ENCODE measurements around the gene MAPK6.

DNA sequence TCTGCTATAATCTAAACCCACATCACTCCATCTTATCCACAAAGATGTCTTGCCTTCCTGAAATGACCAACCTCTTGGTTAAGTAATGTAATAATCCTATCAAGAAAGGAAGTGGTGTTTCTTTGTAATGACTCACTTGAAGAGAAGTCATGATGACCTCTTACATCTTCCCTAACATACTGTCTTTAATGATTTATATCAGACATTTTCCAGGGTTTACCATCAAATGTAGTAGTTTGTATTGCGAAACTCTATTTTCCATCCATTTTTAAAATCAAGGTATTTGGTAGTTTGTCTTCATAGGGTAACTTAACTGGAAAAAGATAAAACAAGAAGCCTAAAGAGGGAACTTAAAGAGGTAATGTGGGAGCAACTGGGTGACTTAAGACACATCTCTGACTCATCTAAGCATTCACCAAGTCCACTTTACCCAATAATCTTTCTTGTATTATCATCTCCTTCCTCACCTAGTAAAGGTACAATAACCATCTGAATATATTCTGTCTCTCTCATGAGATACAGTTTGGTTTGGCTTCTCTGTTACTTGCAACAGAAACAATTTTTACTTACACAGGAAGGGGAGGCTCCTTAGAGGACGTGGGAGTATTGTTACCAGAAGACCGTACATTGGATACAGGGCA lies 5.7 kb upstream of the MAPK6 start:
- TF ChIP-seq, protein P1, sequence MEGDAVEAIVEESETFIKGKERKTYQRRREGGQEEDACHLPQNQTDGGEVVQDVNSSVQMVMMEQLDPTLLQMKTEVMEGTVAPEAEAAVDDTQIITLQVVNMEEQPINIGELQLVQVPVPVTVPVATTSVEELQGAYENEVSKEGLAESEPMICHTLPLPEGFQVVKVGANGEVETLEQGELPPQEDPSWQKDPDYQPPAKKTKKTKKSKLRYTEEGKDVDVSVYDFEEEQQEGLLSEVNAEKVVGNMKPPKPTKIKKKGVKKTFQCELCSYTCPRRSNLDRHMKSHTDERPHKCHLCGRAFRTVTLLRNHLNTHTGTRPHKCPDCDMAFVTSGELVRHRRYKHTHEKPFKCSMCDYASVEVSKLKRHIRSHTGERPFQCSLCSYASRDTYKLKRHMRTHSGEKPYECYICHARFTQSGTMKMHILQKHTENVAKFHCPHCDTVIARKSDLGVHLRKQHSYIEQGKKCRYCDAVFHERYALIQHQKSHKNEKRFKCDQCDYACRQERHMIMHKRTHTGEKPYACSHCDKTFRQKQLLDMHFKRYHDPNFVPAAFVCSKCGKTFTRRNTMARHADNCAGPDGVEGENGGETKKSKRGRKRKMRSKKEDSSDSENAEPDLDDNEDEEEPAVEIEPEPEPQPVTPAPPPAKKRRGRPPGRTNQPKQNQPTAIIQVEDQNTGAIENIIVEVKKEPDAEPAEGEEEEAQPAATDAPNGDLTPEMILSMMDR (IDR thresholded peaks at IDR 0.05) = no peak
- TF ChIP-seq, protein P2, sequence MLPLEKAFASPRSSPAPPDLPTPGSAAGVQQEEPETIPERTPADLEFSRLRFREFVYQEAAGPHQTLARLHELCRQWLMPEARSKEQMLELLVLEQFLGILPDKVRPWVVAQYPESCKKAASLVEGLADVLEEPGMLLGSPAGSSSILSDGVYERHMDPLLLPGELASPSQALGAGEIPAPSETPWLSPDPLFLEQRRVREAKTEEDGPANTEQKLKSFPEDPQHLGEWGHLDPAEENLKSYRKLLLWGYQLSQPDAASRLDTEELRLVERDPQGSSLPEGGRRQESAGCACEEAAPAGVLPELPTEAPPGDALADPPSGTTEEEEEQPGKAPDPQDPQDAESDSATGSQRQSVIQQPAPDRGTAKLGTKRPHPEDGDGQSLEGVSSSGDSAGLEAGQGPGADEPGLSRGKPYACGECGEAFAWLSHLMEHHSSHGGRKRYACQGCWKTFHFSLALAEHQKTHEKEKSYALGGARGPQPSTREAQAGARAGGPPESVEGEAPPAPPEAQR (CRISPR knock-in tag; IDR thresholded peaks at IDR 0.05) = no peak
- TF ChIP-seq NR2C2 (CRISPR knock-in tag; IDR thresholded peaks at IDR 0.05) (no peak), CBFB (CRISPR knock-in tag; IDR thresholded peaks at IDR 0.05; ENCODE audit: low read depth) (no peak), NR3C1 (CRISPR knock-in tag; conservative IDR thresholded peaks at IDR 0.05; ENCODE audit: low read depth) (no peak), ESRRA (CRISPR knock-in tag; IDR thresholded peaks at IDR 0.05; ENCODE audit: borderline replicate concordance) (no peak), ZNF121 (CRISPR knock-in tag; IDR thresholded peaks at IDR 0.05) (no peak), MYBL2 (CRISPR knock-in tag; IDR thresholded peaks at IDR 0.05) (no peak), JUN (CRISPR knock-in tag; IDR thresholded peaks at IDR 0.05) (no peak), CREB1 (CRISPR knock-in tag; IDR thresholded peaks at IDR 0.05) (no peak)
- TF ChIP-seq, protein P3, sequence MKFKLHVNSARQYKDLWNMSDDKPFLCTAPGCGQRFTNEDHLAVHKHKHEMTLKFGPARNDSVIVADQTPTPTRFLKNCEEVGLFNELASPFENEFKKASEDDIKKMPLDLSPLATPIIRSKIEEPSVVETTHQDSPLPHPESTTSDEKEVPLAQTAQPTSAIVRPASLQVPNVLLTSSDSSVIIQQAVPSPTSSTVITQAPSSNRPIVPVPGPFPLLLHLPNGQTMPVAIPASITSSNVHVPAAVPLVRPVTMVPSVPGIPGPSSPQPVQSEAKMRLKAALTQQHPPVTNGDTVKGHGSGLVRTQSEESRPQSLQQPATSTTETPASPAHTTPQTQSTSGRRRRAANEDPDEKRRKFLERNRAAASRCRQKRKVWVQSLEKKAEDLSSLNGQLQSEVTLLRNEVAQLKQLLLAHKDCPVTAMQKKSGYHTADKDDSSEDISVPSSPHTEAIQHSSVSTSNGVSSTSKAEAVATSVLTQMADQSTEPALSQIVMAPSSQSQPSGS (CRISPR knock-in tag; IDR thresholded peaks at IDR 0.05; ENCODE audit: borderline replicate concordance, low read depth) = no peak
- TF ChIP-seq, protein P4, sequence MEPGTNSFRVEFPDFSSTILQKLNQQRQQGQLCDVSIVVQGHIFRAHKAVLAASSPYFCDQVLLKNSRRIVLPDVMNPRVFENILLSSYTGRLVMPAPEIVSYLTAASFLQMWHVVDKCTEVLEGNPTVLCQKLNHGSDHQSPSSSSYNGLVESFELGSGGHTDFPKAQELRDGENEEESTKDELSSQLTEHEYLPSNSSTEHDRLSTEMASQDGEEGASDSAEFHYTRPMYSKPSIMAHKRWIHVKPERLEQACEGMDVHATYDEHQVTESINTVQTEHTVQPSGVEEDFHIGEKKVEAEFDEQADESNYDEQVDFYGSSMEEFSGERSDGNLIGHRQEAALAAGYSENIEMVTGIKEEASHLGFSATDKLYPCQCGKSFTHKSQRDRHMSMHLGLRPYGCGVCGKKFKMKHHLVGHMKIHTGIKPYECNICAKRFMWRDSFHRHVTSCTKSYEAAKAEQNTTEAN (CRISPR knock-in tag; IDR thresholded peaks at IDR 0.05) = no peak
- TF ChIP-seq, protein P5, sequence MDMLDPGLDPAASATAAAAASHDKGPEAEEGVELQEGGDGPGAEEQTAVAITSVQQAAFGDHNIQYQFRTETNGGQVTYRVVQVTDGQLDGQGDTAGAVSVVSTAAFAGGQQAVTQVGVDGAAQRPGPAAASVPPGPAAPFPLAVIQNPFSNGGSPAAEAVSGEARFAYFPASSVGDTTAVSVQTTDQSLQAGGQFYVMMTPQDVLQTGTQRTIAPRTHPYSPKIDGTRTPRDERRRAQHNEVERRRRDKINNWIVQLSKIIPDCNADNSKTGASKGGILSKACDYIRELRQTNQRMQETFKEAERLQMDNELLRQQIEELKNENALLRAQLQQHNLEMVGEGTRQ (CRISPR knock-in tag; IDR thresholded peaks at IDR 0.05) = no peak
- TF ChIP-seq, protein P6, sequence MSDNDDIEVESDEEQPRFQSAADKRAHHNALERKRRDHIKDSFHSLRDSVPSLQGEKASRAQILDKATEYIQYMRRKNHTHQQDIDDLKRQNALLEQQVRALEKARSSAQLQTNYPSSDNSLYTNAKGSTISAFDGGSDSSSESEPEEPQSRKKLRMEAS (CRISPR knock-in tag; IDR thresholded peaks at IDR 0.05) = no peak

Measured in WTC11 (cell line).